Ovary (tissue), 3 donors: ENCODE results near the gene RTKN.

Source experiments
- CTCF ChIP-seq, 3 donors: fragments of 450-650 bp in 2 of 3; fragments of 200-600 bp in 1 of 3; IDR thresholded peaks; one replicate each; pipeline versions ENCODE4 v1.5.1 to v1.8.0; 2016 to 2022; ENCODE audit warnings: antibody characterized with exemption in 3 of 3, mild to moderate bottlenecking in 1 of 3
- EP300 ChIP-seq: sonication (generic); formaldehyde crosslinking; IDR thresholded peaks from one replicate; pipeline ENCODE4 v1.6.1; 2017; ENCODE audit warnings: antibody characterized with exemption
- donor health status: DM: no; HTN: no; CAD: no.

- TF ChIP-seq CTCF (IDR thresholded peaks at IDR 0.05) (no peak), EP300 (no peak)
Measured at GRCh38 chr2:74401891-74402290, 39.8 kb downstream of the RTKN start.
